SJCRH30 (cell line): ENCODE measurements around the gene TRMT61A. TPM values are rescaled to one million over a fixed set of nuclear protein-coding genes. Genes with fewer than 3 reads are reported as not detected.

ENCODE experiments used
- DNase-seq, 2 experiments: peaks; one replicate each; pipeline ENCODE4 v3.0.0-alpha.2; 2015 to 2020
- H3K27ac ChIP-seq: fragments of 250-450 bp; sonication (Bioruptor Pico); 2 replicates; pipeline ENCODE4 v1.5.1; 2020; ENCODE audit warnings: mild to moderate bottlenecking, moderate library complexity
- H3K27me3 ChIP-seq: fragments of 250-450 bp; sonication (Bioruptor Pico); 2 replicates; pipeline ENCODE4 v1.5.1; 2020; ENCODE audit warnings: mild to moderate bottlenecking, moderate library complexity
- H3K36me3 ChIP-seq: fragments of 250-450 bp; sonication (Bioruptor Pico); 2 replicates; pipeline ENCODE4 v1.5.1; 2020; ENCODE audit warnings: mild to moderate bottlenecking, moderate library complexity
- H3K4me1 ChIP-seq: fragments of 250-450 bp; sonication (Bioruptor Pico); 2 replicates; pipeline ENCODE4 v1.5.1; 2020; ENCODE audit warnings: mild to moderate bottlenecking, moderate library complexity
- H3K4me3 ChIP-seq: fragments of 250-450 bp; sonication (Bioruptor Pico); 2 replicates; pipeline ENCODE4 v1.5.1; 2020; ENCODE audit warnings: mild to moderate bottlenecking, moderate library complexity
- H3K9me3 ChIP-seq: fragments of 250-450 bp; sonication (Bioruptor Pico); replicated peaks from 2 replicates; pipeline ENCODE4 v1.5.1; 2020; ENCODE audit warnings: mild to moderate bottlenecking, moderate library complexity
- total RNA-seq: library from RNA; depleted of rRNA; stranded (reverse); fragments of >200 nt; shearing (Covaris generic); gene quantifications from 2 replicates; pipeline ENCODE4 v1.2.3, GENCODE V29; 2014; rRNA removed

Gene TRMT61A
- total RNA-seq = 18.1 and 18.7 TPM in 2 replicates

- peak within 1 kb of the TSS; percentile 96 for H3K4me3 ChIP-seq
- peak within 1 kb of the TSS; percentile 45 for H3K27ac ChIP-seq
- H3K4me1 ChIP-seq = peaks cover 28% of the 10 kb centered on the region
- peak; percentile 94 to 96 for DNase-seq
- no peaks in the 10 kb centered on the region for H3K27me3 ChIP-seq
- H3K9me3 ChIP-seq = no peaks in the 10 kb centered on the region
- H3K36me3 ChIP-seq = peaks cover 4% of the 10 kb centered on the region; the same call in 1 of the 2 replicates
These were observed at the start of gene TRMT61A for GRCh38 chr14:103528587-103529382. TSS of gene TRMT61A (plus strand) at chr14:103529196. CDS start at chr14:103529979, 783 bp downstream.

DNA sequence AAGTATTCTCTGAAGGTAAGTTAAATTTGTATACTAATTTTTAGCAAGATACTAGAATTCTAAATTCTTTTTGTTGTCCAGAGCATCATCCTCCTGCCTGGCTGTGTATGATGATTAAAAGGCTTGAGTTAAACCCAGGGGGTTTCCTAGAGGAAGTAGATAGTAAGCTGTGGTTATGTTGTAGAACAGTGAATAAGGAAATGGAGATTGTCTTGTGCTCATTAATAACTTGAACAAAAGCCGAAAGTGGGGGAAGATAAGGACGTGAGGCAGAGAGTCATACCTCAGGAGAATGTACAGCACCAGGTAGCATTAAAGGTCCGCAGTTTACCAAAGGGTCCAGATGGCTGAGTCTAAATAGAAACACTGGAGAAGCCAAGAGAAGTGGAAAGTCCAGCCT lies 48.4 kb upstream of the TRMT61A start:
- Histone ChIP-seq H3K36me3 (peaks cover 39% of the 10 kb centered on the region), H3K27me3 (no peaks in the 10 kb centered on the region), H3K4me1 (peaks cover 9% of the 10 kb centered on the region), H3K9me3 (no peaks in the 10 kb centered on the region), H3K27ac (no peak overlapping the region), H3K4me3 (no peak overlapping the region)
- DNase-seq = no peak

DNA sequence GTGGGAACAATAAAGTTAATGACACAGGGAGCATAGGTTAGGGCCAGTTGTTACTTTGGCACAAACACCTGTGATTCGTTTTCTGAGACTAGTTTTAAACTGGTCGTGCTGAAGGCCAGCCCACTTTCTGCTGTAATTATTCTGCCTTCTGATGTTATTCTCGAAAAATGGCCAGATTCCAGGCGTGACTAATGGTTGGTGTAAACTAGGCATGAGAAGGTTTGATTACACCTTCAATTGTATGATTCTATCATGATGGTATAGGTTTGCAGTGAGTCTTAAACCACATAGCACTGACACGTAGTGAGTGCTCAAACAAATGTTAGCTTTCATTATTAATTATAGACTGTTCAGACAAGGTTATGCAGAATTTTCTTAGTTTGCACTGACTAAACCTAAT lies 45.4 kb upstream of the TRMT61A start:
- H3K4me1 ChIP-seq = peaks cover 9% of the 10 kb centered on the region
- no peak overlapping the region for H3K4me3 ChIP-seq
- no peaks in the 10 kb centered on the region for H3K9me3 ChIP-seq
- peaks cover 37% of the 10 kb centered on the region for H3K36me3 ChIP-seq
- peak; percentile 61 to 81 for DNase-seq
- H3K27ac ChIP-seq = peak overlapping the region; percentile 43
- H3K27me3 ChIP-seq = no peaks in the 10 kb centered on the region

GRCh38 chr14:103485504-103485903 lies 43.5 kb upstream of the TRMT61A start:
- DNase-seq = no peak
- Histone ChIP-seq H3K36me3 (peaks cover 35% of the 10 kb centered on the region), H3K9me3 (no peaks in the 10 kb centered on the region), H3K4me3 (no peak overlapping the region), H3K27me3 (no peaks in the 10 kb centered on the region), H3K4me1 (peaks cover 9% of the 10 kb centered on the region), H3K27ac (no peak overlapping the region)

GRCh38 chr14:103488071-103488470 lies 40.9 kb upstream of the TRMT61A start:
- DNase-seq = no peak
- H3K4me1 ChIP-seq = peaks cover 8% of the 10 kb centered on the region
- no peaks in the 10 kb centered on the region for H3K27me3 ChIP-seq
- no peaks in the 10 kb centered on the region for H3K9me3 ChIP-seq
- H3K36me3 ChIP-seq = peaks cover 36% of the 10 kb centered on the region
- no peak overlapping the region for H3K27ac ChIP-seq
- H3K4me3 ChIP-seq = no peak overlapping the region

- H3K4me3 ChIP-seq = no peak overlapping the region
- DNase-seq = no peak
- H3K36me3 ChIP-seq = peaks cover 39% of the 10 kb centered on the region
- H3K4me1 ChIP-seq = no peaks in the 10 kb centered on the region; the same call in 1 of the 2 replicates
- no peaks in the 10 kb centered on the region for H3K27me3 ChIP-seq
- H3K27ac ChIP-seq = no peak overlapping the region
- H3K9me3 ChIP-seq = no peaks in the 10 kb centered on the region
These were observed 40.0 kb upstream of the TRMT61A start for GRCh38 chr14:103488960-103489359.

DNA sequence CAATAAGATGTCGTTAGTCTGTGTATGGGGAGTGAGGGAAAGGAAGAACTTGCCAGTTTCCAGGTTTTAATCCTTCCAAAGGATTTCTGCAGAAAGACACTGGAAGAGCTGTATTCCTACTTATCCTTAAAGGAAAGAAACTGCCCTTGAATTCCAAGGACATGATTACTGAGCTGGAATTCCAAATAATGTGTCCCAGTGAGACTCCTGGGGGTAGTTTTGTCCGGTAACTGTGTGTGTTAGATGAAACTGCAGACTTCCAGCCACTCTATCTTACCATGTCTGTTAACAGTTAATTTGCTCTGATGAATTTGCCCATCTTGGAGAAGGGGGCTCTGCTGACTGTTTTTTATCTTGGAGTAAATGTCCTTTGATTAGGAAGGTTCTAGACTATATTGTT lies 39.4 kb upstream of the TRMT61A start:
- no peak for DNase-seq
- H3K4me1 ChIP-seq = no peaks in the 10 kb centered on the region
- no peaks in the 10 kb centered on the region for H3K9me3 ChIP-seq
- no peaks in the 10 kb centered on the region for H3K27me3 ChIP-seq
- H3K27ac ChIP-seq = no peak overlapping the region
- H3K4me3 ChIP-seq = no peak overlapping the region
- peaks cover 39% of the 10 kb centered on the region for H3K36me3 ChIP-seq

GRCh38 chr14:103491691-103492090 lies 37.3 kb upstream of the TRMT61A start:
- H3K4me3 ChIP-seq = no peak overlapping the region
- no peak overlapping the region for H3K27ac ChIP-seq
- H3K36me3 ChIP-seq = peaks cover 42% of the 10 kb centered on the region
- H3K4me1 ChIP-seq = no peaks in the 10 kb centered on the region
- no peak for DNase-seq
- no peaks in the 10 kb centered on the region for H3K9me3 ChIP-seq
- H3K27me3 ChIP-seq = no peaks in the 10 kb centered on the region

GRCh38 chr14:103492156-103492925 lies 36.7 kb upstream of the TRMT61A start:
- H3K27me3 ChIP-seq = no peaks in the 10 kb centered on the region
- H3K4me3 ChIP-seq = no peak overlapping the region
- no peaks in the 10 kb centered on the region for H3K4me1 ChIP-seq
- H3K9me3 ChIP-seq = no peaks in the 10 kb centered on the region
- peaks cover 39% of the 10 kb centered on the region for H3K36me3 ChIP-seq
- no peak for DNase-seq
- no peak overlapping the region for H3K27ac ChIP-seq

DNA sequence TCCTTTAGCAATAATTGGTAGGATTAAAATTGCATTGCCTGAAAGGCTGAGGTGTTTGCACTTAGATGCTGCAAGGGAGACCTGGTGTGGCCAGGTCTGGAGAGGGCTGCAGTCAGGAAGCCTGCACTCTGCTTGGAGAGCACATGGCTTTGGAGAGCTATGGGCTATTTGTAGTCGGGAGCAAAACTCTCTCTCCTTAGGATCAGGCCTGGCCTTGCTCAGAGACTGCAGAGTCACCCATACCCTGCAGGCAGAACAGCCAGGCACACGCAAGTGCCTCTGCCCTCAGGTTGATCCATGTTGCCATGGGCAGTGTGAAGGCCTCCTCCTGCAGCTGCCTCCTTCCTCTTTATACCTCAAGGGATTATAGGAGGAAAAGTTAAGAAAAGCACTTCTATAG lies 33.1 kb upstream of the TRMT61A start:
- DNase-seq = no peak
- peaks cover 55% of the 10 kb centered on the region for H3K36me3 ChIP-seq
- H3K27me3 ChIP-seq = no peaks in the 10 kb centered on the region
- no peaks in the 10 kb centered on the region for H3K9me3 ChIP-seq
- H3K4me3 ChIP-seq = no peak overlapping the region
- H3K27ac ChIP-seq = no peak overlapping the region
- no peaks in the 10 kb centered on the region for H3K4me1 ChIP-seq

DNA sequence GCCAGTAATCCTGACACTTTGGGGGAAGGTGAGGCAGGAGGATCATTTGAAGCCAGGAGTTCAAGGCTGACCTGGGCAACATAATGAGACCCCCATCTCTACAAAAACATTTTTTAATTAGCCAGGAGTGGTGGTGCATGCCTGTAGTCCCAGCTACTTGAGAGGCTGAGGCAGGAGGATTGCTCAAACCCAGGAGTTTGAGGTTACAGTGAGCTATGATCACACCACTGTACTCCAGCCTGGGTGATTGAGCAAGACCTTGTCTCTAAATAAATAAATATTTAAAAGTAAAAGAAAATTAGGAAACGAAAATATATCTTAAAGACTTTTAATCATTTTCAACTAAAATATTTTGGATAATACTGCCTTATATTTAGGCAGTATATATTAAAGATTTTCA lies 32.2 kb upstream of the TRMT61A start:
- Histone ChIP-seq H3K9me3 (no peaks in the 10 kb centered on the region), H3K4me3 (no peak overlapping the region), H3K4me1 (no peaks in the 10 kb centered on the region), H3K36me3 (peaks cover 58% of the 10 kb centered on the region), H3K27me3 (no peaks in the 10 kb centered on the region), H3K27ac (no peak overlapping the region)
- DNase-seq = no peak

DNA sequence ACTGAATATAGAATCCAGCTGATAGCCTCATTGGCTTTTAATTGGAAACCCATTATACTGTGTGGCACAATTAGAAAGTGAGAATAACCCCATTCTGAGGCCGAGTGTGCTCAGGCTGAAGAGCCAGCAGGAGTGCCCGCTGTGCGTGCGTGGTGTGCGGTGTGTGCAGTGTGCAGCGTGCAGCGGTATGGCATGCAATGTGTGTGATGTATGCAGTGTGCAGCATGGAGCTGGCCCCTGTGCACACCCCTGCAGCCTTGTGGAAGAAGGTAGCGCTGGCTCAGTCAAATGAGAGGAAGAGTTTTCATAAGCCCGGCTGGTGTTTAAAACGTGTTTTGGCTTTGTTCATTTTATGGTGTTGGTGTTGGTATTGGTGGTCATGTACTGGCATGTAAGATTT lies 29.3 kb upstream of the TRMT61A start:
- no peaks in the 10 kb centered on the region for H3K9me3 ChIP-seq
- no peak for DNase-seq
- H3K27ac ChIP-seq = no peak overlapping the region
- H3K36me3 ChIP-seq = peaks cover 62% of the 10 kb centered on the region
- H3K4me1 ChIP-seq = no peaks in the 10 kb centered on the region
- no peaks in the 10 kb centered on the region for H3K27me3 ChIP-seq
- H3K4me3 ChIP-seq = no peak overlapping the region

DNA sequence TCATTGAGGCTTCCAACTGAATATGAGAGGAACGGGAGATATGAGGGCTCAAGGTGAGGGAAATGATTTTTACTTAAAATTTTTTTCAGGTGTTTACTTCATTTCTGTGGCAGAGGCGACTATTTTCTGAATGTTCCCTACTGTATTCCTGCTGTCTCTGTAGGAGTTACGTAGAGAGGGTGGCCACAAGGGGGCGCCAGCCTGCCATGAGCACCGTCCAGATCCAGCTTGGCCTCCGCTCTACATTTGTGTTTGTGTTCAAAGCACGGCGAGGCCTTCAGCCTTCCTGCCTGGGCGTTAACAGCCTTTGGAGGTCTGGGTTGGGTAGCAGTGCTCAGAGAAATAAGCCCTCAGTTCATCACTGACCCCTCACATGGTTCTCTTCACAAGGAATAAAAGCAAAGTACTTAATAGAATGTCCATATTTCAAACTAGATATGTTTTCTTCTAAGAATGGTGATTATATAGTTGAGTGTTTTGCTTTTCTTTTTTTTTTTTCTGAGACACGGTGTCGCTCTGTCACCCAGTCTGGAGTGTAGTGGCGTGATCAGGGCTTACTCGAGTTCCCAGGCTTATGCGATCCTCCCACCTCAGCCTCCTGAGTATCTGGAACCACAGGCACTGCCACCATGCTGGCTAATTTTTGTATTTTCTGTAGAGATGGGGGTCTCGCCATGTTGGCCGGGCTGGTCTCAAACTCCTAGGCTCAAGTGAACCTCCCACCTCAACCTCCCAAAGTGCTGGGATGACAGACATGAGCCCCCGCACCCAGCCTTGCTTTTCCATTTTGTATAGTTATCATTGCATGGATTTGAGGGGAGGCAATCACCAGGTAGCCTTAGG lies 28.6 kb upstream of the TRMT61A start:
- Histone ChIP-seq H3K9me3 (no peaks in the 10 kb centered on the region), H3K27me3 (no peaks in the 10 kb centered on the region), H3K4me3 (no peak overlapping the region), H3K4me1 (no peaks in the 10 kb centered on the region), H3K27ac (no peak overlapping the region), H3K36me3 (peaks cover 62% of the 10 kb centered on the region)
- DNase-seq = peak; percentile 88 to 94

GRCh38 chr14:103501041-103501870 lies 27.7 kb upstream of the TRMT61A start:
- no peaks in the 10 kb centered on the region for H3K27me3 ChIP-seq
- peaks cover 62% of the 10 kb centered on the region for H3K36me3 ChIP-seq
- peak in 1 of 2 experiments; percentile 26 for DNase-seq
- no peaks in the 10 kb centered on the region for H3K9me3 ChIP-seq
- no peak overlapping the region for H3K4me3 ChIP-seq
- H3K4me1 ChIP-seq = no peaks in the 10 kb centered on the region
- H3K27ac ChIP-seq = no peak overlapping the region
